DMS53 treated with DMSO at 0.1 percent for 48 hours (cell line): ENCODE results near the gene SIGLECL1.

Experiments used
- DNase-seq: peaks from one replicate; lab custom pipeline; 2025; ENCODE audit not compliant: unreplicated experiment; lab: John Stamatoyannopoulos, UW

Gene SIGLECL1

DNA sequence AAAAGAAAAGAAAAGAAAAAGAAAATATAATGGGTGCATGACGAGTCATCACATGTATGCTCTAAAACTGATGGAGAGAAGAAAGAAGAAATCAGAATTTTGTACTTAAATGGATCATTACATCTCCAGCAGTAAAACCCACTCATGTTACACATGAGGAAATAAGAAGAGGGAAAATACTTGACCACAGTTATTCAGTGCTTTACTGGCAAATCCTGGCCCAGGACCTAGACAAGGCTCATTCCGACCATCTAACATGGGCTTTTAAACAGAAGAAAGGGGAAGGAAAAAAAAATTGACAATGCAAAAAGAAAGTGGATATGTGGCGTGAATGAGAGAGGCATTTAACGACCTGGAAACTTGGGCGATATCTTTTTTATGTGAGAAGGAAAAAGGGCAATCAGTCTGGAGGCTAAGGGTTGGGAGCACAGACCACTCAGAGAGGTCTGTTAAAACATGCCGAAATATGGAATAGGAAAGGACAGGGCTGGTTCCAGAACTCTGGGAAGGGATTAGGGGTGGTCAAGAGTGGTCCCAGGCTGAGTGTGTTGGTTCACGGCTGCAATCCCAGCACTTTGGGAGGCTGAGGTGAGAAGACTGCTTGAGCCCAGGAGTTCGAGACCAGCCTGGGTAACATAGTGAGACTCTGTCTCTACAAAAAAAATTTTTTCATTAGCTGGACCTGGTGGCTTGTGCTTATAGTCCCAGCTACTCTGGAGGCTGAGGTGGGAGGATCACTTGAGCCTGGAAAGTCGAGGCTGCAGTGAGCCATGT lies 1.6 kb downstream of the SIGLECL1 start:
- DNase-seq, result no peak

DNA sequence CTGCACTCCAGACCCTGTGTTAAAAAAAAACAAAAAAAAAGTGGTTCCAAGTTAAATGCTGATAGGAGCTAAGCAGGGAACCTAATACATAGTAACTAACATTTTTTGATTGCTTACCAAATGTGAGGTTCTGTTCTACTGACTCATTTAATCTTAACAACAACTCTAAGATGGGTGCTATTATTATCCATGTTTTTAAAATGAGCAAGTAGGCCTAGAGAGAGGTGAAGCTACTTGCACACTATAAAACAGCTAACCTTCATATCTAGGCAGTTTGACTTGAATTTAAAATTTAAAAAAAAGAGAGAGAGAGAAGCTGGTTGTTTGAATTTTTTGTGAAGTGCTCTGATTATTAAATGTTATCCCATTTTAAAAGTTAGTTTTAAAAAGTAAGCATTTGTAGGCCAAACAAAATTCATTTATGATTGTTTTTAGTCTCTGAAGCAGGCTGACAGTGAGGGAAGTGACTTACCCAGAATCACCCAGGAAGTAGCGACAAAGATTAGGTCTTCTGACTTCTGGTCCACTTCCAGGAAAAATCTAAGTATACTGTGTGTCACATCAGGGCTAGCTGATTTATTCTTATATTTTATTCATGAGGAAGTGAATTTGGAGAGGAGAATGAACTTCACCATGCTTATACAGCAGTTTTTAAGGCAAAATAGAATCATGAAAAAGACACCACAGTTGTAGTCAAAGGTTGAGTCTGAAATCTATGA lies 2.4 kb downstream of the SIGLECL1 start:
- no peak for DNase-seq

DNA sequence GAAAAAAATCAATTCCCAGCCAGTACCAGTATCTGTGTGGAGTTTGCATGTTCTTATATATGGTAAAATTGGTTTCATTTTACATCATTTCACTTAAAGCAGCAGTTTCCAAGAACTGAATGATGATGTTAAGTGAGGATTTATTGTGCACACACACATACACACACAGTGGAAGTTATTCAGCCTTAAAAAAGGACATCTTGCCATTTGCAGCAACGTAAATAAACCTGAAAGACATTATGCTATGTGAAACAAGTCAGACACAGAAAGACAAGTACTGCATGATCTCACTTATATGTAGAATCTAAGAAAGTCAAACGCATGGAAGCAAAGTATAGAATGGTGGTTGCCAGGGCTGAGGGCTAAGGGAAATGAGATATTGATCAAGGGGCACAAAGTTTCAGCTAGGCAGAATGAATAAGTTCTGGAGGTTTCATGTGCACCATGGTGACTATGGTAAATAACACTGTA lies 5.3 kb downstream of the SIGLECL1 start:
- no peak for DNase-seq

DNA sequence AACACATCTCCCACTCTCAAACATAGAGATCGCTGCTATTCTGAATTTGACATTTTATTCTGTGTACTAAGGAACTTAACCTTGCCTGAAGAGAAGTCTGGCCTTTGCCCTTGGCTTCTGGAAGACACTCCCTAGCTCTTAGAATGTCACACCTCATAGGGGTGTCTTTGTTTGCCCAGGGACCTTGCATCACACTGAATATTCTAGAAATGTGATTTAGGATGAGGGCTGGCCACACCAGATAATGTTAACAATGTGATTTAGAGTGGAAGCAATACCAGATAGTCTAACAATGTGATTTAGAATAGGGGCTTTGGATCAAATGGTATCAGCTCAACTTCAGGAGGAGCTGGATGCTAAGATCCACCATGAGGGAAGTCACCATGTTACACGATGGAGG lies 6.6 kb downstream of the SIGLECL1 start:
- DNase-seq, result no peak

DNA sequence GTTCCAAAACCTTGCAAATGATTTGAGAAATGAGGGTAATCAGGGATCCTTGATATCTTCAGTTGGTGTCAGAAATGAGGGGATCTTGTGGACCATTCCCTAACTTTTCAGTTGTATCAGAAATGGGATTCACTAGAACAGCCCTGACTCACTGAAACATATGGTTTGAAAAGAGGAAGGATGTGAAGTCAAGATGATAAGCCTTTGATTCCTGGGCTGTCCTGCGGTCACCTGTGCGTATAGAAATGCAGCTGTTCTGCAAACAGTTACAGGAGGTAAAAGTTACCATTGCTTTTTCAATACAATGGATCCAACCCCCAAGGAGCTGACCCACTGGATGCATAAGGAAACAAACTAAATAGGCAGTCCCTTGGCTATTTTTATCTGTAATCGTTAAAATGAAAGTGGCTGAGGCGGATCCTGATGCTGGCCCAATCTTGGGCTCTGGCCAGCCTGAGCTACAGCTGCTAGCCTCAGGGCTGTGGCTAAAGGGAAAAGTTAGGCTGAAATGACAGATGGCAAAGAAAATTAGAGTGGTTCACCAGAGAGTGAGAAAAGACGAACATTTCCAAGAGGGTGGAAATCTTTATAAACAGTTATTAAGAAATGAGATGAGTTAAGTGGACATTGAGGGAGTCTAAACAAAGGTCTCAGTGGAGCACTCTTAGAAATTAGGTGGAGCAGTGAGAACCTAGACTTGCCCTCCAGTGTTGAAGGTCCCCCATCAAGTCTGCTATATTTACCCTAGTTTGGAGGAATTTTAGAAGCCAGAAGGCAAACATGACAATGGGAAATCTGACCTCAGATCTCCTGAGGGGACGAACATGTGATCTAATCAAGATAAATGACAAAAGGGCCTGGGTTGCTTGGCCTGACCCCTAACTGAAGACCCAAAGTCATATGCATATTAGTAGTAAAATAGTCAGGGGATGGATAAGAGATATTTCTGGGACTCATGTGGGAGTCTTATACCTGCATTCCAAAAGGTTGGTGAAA lies 7.6 kb downstream of the SIGLECL1 start:
- DNase-seq, result no peak

DNA sequence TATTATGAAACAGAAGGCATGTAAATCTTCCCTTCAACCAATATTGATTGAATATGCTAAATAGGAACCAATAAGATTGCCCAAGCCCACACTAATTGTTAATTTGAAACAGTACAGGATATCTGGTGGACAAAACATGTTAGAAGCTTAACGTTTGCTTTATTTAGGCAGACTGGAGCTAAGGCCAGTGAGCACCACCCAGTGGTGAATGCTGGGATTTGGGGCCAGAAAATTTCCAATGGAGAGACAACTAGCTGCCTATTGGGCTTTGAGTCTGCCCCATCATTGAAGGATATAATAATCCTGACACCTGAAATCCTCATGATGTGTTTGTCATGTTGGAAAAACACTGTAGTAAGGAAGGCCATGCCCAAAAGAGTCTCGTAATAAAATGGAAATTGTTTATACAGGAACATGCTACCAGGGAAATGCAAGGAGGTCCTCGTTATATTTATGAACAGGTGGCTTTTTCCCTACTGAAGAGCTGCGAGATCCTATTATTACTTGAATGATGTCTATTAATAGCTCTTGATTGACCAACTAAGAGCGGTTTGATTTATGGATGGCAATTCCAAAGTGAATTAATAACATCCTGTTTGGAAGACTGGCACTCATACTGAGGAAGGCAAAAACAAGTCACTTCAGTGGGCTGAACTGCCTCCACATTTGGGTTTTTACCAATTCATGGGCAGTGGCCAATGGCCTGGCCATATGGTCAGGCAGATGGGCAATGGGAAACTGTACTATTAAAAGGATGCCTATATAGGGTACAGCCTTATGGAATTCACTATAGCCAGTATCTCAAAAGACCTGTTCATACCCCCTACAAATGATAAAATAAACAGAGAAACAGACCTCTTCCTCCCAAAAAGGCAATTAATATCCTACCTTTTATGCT lies 8.7 kb downstream of the SIGLECL1 start:
- no peak for DNase-seq

DNA sequence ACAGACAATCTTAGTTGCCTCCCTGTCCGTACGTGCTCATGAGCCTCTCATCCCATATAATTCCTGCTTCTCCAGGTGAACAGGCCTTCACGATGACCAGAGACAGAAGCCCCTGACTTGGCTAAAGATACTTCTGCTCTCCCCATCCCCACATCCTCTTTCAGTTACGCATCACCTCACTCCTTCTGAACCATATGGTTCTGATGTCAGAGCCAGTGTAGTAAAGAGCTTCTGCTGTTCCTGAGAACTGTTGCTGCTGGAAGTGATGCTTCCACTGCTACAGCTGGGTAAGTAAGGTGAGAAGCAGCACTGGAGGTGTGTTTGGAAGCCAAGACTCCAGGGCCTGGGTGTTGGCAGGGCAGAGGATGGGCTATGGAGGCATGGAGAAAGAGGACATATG lies 12.9 kb downstream of the SIGLECL1 start:
- no peak for DNase-seq

DNA sequence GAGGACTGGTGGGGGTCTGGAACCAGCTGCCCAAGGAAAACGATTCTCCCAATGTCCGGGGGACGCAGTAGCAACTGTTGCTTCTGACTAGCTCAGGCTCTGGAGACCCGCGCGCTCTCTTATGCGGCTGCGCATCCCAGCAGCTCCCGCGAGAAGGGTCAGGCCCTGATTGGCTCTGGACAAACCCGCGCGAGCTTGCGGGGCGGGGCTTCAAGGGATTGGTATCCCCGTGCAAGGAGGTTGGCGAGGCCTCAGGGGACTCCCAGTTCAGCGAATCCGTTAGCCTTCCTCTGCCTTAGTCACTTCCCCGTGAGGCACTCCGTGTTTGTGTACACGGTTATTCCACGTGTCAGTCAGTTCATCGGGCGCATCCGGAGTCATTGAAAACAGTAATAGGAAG lies 20.2 kb downstream of the SIGLECL1 start:
- DNase-seq, result no peak

DNA sequence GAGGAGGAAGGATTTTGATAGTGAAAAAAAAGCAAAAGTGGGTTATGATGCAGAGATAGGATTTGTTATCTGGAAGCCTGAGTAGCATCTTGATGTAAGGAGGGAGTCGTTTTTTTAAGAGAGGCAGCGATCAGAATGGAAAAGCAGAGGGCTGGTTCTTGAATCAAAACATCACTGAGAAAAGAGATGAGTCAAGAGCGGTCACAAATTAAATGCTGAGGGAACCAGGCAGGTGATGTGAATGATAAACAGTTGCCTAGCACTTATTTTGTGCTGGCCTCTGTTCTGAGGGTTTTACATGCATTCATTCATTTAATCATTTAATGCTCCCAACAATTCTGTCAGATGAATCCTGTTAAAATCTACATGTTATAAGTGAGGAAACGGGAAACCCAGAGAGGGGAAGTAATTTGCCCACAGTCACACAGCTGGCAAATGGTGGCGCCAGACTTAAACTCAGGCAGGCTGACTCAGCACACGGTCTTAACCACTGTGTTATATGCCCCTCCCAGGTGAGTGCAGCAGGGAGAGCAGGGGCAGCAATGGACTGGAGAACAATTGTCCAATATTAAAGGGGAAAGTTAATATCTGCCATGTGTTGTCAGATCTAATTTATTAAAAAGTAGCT lies 21.4 kb downstream of the SIGLECL1 start:
- DNase-seq, result no peak

DNA sequence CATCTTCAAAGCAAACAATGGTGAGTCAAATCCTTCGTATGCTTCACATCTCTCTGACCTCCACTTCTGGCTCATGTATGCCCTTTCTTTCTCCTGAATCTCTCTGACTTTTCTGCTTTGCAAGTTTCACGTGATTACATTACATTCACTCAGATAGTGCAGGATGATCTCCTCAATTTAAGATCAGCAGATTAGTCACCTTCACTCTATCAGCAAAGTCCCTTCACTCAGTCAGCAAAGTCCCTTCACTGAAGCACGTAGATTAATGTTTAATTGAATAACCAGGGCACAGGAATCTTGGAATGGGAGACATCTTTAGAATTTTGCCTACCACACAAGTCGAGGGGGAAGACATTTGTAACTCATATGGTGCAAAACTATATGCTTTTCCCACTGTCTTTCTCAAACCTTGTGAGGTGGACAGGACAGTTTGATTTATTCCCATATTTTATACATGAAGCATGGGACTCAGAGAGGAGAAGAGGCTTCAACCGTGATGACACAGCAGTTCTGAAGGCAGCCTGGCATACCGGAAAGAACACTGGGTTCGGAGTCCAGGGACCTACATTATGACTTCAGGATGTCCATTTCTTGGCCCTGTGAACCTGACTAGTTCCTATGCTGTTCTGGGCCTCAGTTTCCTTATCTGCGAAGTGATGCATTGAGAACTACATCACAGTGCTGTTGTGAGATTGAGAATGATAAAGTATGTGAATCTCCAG lies 23.3 kb downstream of the SIGLECL1 start:
- no peak for DNase-seq

DNA sequence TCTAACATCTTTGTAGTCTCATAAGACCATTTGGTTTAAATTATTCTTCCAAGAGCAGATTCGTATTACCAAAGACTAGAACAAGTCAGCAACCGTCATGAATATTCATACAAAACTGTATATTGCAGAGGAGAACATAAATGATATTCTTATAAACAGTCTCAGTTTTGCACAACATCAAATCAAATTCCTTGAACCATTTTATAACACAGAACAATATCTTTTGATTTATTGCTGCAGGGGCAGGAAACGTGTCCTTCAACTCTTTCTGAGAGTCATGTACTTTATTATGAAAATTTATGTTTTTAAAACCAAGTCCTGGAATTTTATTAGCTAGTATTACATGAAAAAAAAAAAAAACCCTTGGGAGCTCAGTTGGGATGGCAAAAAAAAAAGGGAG lies 26.2 kb downstream of the SIGLECL1 start:
- no peak for DNase-seq

DNA sequence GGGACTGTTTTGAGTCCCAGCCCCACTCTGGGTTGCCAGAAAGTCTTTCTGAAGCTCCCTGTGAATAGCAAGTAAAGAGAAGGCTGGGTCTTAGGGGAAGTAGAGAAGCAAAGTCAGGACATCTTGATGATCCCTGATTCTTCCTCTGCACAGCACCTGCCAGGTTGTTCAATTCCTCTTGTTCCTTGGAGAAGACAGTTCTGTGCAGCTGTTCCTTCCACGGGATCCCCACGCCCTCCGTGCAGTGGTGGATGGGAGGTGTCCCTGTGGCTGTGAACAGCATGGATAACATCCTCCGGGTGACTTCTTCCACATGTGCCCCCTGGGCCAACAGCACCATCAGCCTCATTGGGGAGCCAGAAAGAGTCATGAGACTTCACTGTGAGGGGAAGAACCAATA lies 31.5 kb downstream of the SIGLECL1 start:
- DNase-seq, result no peak

DNA sequence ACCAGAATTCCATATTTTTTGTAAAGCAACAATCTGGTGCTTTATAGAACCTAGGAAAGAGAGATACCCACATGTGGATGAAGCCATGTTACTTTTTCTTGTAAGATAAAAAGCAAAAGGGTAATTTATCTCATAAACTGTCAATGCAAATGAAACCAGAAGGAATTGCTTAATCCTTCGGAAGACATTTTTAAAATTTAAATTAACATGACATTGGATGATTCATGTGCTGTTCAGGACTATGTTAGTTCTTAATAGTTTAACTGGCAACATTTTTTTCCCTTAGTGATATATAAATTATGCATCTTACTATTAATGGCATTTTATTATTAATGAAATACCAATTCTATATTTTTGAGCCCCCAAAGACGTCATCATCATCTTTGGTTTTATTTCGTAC lies 34.8 kb downstream of the SIGLECL1 start:
- DNase-seq, result no peak

DNA sequence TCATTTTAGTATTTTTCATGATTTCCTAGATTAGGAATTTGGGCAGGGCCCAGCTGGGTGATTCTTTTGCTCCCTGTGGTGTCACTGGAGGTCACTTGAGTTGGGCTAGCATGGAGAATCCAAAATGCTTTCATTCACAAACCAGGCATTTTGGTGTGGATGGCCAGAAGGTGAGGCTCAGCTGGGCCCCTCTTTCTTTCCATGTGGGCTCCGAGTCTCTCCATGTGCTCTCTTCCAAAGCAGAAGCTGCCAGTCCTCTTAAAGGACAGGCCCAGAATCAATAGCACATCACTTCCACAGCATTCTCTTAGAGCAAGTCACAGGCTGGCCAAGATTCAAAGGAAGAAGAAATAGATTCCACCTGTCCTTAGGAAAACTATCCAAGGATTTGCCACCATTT lies 38.8 kb downstream of the SIGLECL1 start:
- no peak for DNase-seq

DNA sequence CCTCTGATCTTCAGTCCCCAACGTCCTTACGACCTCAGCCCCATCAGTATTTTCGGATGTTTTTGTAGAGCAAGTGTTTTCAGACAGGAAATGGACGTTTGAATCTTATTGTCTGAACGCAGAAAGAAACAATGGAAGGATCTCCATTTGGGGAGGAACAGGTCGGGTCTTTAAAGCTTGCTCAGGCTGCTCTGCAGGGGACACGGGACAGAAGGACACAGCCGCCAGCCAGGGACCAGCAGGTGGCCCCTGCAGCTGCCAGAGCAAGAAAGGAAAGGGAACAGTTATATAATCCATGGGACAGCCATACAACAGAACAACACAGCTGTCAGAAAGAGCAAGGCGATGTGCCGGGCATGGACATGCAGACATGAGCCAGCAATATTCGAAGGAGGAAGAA lies 42.1 kb downstream of the SIGLECL1 start:
- DNase-seq, result no peak

DNA sequence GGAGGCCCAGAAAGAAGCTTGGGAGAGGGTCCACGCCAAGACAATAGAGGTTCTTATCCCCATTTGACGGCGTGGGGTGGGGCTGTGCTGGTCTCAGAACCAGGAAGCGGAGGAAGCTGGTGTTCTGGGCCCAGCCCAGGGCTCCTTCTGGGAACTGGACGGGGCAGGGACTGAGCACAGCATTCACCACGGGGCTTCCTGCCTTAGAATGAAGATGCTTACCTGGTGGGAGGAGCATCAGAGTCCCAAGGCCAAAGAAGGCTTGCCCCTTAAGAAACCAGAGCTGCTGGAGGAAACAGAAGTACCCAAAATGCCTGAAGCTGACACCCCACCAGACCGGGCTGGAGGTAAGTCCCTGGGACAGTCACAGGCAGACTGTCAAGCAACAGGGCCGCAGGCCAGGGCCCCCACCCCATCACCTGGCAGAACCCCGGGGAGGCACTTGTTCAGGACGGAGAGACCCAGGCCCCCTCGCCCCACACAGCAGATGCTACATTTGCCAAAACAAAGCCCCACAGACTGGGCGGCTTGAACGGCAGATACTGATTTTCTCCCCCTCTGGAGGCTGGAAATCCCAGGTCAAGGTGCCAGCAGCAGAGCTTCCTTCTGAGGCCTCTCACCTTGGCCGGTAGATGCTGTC lies 42.8 kb downstream of the SIGLECL1 start:
- DNase-seq, result no peak

DNA sequence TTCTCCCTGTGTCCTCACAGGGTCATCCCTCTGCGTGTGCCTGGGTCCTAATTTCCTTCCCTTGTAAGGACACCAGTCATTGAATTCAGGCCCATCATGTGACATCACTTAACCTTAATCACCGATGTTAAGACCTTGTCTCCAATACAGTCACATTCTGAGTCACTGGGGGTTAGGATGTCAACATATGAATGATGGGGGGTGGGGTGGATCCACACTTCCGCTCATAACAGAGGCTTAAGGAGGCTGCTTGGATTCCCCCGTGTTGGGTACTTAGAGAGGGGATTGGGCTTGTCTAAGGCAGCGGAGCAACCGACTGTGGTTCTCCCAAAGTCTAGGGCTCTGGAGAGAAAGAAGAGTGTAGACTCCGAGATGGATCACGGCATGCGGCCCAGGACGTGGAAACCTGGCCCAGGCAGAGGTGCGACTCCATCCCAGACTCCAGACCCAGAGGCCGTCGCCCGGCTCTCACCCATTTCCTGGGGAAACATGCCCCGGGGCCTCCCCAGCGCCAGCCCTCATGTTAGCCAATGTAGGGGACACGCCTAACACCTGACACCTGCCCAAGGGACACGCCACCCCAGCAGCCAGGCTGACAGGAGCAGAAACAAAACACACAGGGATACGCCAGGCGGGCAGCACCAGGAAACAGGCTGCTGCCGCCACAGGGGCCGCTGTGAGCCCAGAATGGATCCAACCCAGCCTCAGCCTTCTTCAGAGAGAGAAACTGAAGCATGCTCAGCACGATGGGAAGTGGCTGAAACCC lies 43.5 kb downstream of the SIGLECL1 start:
- no peak for DNase-seq

DNA sequence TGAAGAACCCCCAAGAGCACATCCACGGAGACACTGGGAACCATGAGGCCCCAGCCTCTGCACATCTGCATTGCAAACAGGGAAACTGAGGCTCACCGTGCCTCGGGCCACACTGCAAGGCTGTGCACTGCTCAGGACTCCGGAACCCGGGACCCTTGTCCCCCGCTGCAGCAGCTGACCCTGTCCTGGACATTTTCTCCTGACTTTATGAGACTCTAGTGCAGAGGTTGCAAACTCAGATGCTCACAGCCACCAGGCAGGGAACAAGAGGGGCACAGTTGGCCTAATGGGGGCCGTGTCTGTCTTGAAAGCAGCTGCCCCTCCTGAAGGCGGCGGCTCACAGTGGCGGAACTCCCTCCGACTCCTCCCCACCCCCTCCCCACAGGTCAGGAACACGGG lies 44.1 kb downstream of the SIGLECL1 start:
- DNase-seq, result no peak
